Neural progenitor cell (in vitro differentiated cells): Measurements from ENCODE around the gene MEN1.

Experiments
- CTCF ChIP-seq: fragments of 200-600 bp; sonication (generic); IDR thresholded peaks from 2 replicates; pipeline ENCODE4 v1.5.1; 2017; ENCODE audit warnings: antibody characterized with exemption, mild to moderate bottlenecking
- EZH2 ChIP-seq: fragments of 200-600 bp; sonication (generic); IDR thresholded peaks from 2 replicates; pipeline ENCODE4 v1.6.1; 2017; ENCODE audit warnings: antibody characterized with exemption, mild to moderate bottlenecking, moderate library complexity
- EZH2phosphoT487 ChIP-seq: fragments of 200-600 bp; sonication (generic); IDR thresholded peaks from 2 replicates; pipeline ENCODE4 v1.6.1; 2017; ENCODE audit warnings: antibody characterized with exemption

- no peak for TF ChIP-seq EZH2
- no peak for TF ChIP-seq CTCF
- no peak for TF ChIP-seq EZH2phosphoT487
These were observed 23.2 kb upstream of the MEN1 start for GRCh38 chr11:64833509-64833908.
